ENCODE data around the gene BMPER.

The BMPER gene

DNA sequence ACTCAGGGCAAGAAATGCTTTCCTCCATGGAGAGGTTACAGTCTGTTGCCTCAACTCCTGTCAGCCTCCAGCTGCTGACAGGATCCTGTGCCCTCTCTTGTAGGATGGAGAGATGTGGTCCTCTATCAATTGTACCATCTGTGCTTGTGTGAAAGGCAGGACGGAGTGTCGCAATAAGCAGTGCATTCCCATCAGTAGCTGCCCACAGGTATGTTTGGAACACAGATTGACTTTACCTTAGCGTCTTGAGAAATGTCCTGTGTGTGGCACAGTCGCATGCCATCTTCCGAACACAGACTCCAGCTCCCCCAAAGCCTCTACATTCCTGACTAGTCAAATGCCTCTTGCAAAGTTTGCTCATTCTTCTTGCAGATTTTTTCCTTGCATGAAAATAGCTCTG is 152.6 kb downstream of the BMPER start:
- TF ChIP-seq TAF1 (IDR thresholded peaks at IDR 0.05; ENCODE audit: borderline replicate concordance, insufficient read depth, low read length), result no peak
- TF ChIP-seq POLR2AphosphoS5 (IDR thresholded peaks at IDR 0.05; ENCODE audit: low read depth, low read length), result no peak
- TF ChIP-seq SIN3A (IDR thresholded peaks at IDR 0.05; ENCODE audit: borderline replicate concordance, insufficient read depth, low read length), result no peak
- TF ChIP-seq, protein P1, sequence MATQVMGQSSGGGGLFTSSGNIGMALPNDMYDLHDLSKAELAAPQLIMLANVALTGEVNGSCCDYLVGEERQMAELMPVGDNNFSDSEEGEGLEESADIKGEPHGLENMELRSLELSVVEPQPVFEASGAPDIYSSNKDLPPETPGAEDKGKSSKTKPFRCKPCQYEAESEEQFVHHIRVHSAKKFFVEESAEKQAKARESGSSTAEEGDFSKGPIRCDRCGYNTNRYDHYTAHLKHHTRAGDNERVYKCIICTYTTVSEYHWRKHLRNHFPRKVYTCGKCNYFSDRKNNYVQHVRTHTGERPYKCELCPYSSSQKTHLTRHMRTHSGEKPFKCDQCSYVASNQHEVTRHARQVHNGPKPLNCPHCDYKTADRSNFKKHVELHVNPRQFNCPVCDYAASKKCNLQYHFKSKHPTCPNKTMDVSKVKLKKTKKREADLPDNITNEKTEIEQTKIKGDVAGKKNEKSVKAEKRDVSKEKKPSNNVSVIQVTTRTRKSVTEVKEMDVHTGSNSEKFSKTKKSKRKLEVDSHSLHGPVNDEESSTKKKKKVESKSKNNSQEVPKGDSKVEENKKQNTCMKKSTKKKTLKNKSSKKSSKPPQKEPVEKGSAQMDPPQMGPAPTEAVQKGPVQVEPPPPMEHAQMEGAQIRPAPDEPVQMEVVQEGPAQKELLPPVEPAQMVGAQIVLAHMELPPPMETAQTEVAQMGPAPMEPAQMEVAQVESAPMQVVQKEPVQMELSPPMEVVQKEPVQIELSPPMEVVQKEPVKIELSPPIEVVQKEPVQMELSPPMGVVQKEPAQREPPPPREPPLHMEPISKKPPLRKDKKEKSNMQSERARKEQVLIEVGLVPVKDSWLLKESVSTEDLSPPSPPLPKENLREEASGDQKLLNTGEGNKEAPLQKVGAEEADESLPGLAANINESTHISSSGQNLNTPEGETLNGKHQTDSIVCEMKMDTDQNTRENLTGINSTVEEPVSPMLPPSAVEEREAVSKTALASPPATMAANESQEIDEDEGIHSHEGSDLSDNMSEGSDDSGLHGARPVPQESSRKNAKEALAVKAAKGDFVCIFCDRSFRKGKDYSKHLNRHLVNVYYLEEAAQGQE (IDR thresholded peaks at IDR 0.05; ENCODE audit: insufficient read depth in 1 of 2, low read depth in 2 of 2, low read length in 2 of 2), result no peak
- TF ChIP-seq FOXP2 (optimal IDR thresholded peaks at IDR 0.05; ENCODE audit: borderline replicate concordance, extremely low read depth, extremely low read length, insufficient read depth), result no peak

DNA sequence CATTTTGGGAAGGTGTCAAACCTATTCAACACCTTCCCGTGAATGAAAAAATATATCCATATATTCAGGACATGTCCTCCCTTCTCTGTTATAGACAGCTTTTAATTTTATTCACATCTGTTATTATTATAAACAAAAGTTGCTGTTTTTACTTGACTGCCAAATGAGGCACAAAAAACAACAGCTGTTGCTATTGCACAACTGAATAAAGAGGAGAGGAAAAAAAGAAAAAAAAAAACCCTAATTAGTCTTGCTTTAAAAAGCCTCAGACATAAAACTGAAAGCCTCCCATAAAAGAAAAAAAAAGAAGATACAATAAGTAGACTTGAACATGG is 153.4 kb downstream of the BMPER start:
- TF ChIP-seq TAF1 (IDR thresholded peaks at IDR 0.05; ENCODE audit: borderline replicate concordance, insufficient read depth, low read length) (no peak), SIN3A (IDR thresholded peaks at IDR 0.05; ENCODE audit: borderline replicate concordance, insufficient read depth, low read length) (no peak), FOXP2 (optimal IDR thresholded peaks at IDR 0.05; ENCODE audit: borderline replicate concordance, extremely low read depth, extremely low read length, insufficient read depth) (no peak), POLR2AphosphoS5 (IDR thresholded peaks at IDR 0.05; ENCODE audit: low read depth, low read length) (no peak)
- TF ChIP-seq, protein P1 (IDR thresholded peaks at IDR 0.05; ENCODE audit: insufficient read depth in 1 of 2, low read depth in 2 of 2, low read length in 2 of 2), result no peak

DNA sequence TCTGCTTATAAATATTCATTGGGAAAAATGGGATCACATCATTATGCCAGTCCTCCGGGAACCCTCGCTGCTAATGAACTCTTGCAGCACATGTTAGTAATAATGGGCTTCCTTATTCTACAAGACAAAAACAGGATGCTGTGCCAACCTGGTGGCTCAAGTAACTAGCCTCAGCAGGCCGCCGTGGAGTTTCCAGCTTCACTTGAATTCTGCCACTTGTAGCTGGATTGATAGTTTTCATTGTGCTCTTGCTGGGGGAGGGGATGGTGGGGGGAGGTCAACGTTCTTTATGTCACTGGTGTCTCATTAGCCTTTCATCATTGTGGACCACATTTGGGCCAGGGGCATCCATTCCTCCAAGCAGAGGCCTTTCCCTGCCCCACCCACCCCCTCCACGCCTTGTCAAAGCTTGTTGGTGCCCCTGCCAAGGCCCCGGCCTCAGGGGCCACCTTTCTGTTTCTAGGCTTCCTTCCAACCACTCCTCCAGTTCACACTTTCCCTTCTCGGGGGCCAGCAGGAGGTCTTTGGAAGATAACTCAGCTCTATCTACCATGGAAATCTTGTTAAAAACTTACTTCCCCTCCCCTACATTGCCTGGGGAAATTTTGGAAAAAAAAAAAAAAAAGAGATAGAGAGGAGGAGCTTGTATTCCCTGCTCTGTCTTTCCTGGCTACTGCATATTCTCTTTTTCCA is 153.9 kb downstream of the BMPER start:
- TF ChIP-seq SIN3A (IDR thresholded peaks at IDR 0.05; ENCODE audit: borderline replicate concordance, insufficient read depth, low read length), result no peak
- no peak for TF ChIP-seq TAF1 (IDR thresholded peaks at IDR 0.05; ENCODE audit: borderline replicate concordance, insufficient read depth, low read length)
- TF ChIP-seq FOXP2 (optimal IDR thresholded peaks at IDR 0.05; ENCODE audit: borderline replicate concordance, extremely low read depth, extremely low read length, insufficient read depth), result no peak
- TF ChIP-seq POLR2AphosphoS5 (IDR thresholded peaks at IDR 0.05; ENCODE audit: low read depth, low read length), result no peak

DNA sequence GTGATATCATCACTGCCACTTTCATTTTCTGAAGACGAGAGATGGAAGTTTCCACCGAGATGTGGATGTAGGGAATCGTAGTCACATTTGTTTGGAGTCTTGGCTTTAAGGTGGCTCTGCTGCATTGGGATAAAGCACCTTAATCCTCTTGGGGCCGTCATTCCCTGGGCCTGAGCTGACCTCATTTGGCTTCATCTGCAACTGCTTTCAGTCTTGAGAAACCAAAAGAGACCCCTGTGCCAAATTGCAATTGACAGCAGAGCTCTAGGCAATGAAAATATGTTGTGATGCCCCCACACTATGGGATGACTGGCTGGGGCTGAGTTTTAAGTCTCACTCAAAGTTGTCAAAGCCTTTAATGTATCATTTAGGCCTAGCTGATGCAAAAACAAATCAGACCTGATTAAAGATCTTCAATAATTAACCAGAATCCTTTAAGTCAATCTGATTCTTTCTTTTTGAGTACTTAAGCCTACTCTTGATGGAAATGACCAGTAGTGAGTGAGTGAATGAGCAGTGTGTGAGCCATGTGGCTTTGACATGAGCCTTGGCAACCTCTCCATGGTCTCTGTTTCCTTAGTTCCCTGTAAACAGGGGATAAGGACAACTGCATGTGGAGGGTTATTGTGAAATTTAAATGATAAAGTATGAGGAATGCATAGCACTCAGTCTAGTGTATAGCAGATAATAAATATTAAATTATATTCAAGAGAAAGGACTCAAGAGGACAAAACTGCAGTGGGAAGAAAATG is 155.0 kb downstream of the BMPER start:
- TF ChIP-seq, protein P1 (IDR thresholded peaks at IDR 0.05; ENCODE audit: insufficient read depth in 1 of 2, low read depth in 2 of 2, low read length in 2 of 2), result no peak
- TF ChIP-seq TAF1 (IDR thresholded peaks at IDR 0.05; ENCODE audit: borderline replicate concordance, insufficient read depth, low read length), result no peak
- TF ChIP-seq SIN3A (IDR thresholded peaks at IDR 0.05; ENCODE audit: borderline replicate concordance, insufficient read depth, low read length), result no peak
- no peak for TF ChIP-seq POLR2AphosphoS5 (IDR thresholded peaks at IDR 0.05; ENCODE audit: low read depth, low read length)
- TF ChIP-seq FOXP2 (optimal IDR thresholded peaks at IDR 0.05; ENCODE audit: borderline replicate concordance, extremely low read depth, extremely low read length, insufficient read depth), result no peak

DNA sequence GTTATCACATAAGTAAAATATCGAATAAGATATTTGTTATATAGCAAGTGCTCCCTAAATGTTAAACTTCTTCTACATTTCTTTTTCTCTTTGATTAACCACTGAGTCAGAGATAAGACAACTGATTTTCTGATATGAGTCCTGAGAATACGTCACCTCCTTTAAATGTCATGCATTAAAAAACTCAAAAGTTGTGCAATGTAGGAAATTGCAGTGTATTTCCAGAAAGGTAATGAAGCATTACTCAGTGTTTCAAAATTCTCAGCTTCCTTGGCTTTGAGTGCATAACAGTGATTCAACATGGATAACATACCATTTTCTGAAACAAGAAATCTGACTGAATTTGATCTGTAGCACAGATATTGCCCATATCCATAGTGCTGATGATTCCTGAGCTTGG is 155.8 kb downstream of the BMPER start:
- TF ChIP-seq POLR2AphosphoS5 (IDR thresholded peaks at IDR 0.05; ENCODE audit: low read depth, low read length) (no peak), FOXP2 (optimal IDR thresholded peaks at IDR 0.05; ENCODE audit: borderline replicate concordance, extremely low read depth, extremely low read length, insufficient read depth) (no peak), TAF1 (IDR thresholded peaks at IDR 0.05; ENCODE audit: borderline replicate concordance, insufficient read depth, low read length) (no peak), SIN3A (IDR thresholded peaks at IDR 0.05; ENCODE audit: borderline replicate concordance, insufficient read depth, low read length) (no peak)
- TF ChIP-seq, protein P1 (IDR thresholded peaks at IDR 0.05; ENCODE audit: insufficient read depth in 1 of 2, low read depth in 2 of 2, low read length in 2 of 2), result no peak
